Islet of Langerhans (tissue), 1 donor: ENCODE data around the gene DAP.
"Not testable (repeated sequence)": the region's sequence is repeated elsewhere in the genome, so short reads cannot be mapped to it uniquely, and the experiment has no call there.

ENCODE experiments used
- FAIRE-seq: peaks from one replicate; lab custom pipeline; 2011; peaks lifted over from hg19 to GRCh38; lab: Jason Lieb, UNC

The DAP gene

GRCh38 chr5:10653043-10653442 is 108.0 kb downstream of the DAP start:
- FAIRE-seq, result no peak

- no peak for FAIRE-seq
Measured at GRCh38 chr5:10652606-10653005, 108.4 kb downstream of the DAP start.

GRCh38 chr5:10652151-10652550 is 108.9 kb downstream of the DAP start:
- FAIRE-seq, result no peak

GRCh38 chr5:10649666-10650380 is 111.2 kb downstream of the DAP start:
- FAIRE-seq, result no peak

GRCh38 chr5:10648806-10649665 is 112.0 kb downstream of the DAP start:
- FAIRE-seq, result no peak

GRCh38 chr5:10647640-10648039 is 113.4 kb downstream of the DAP start:
- FAIRE-seq, result no peak

GRCh38 chr5:10645671-10646070 is 115.4 kb downstream of the DAP start:
- FAIRE-seq, result no peak

- FAIRE-seq, result no peak
Measured at GRCh38 chr5:10645146-10645545, 115.9 kb downstream of the DAP start.

GRCh38 chr5:10644192-10644591 is 116.8 kb downstream of the DAP start:
- no peak for FAIRE-seq

GRCh38 chr5:10642367-10642766 is 118.7 kb downstream of the DAP start:
- FAIRE-seq, result no peak

GRCh38 chr5:10639846-10640368 is 121.1 kb downstream of the DAP start:
- no peak for FAIRE-seq

GRCh38 chr5:10638723-10639122 is 122.3 kb downstream of the DAP start:
- not testable (repeated sequence) for FAIRE-seq

GRCh38 chr5:10637944-10638343 is 123.1 kb downstream of the DAP start:
- no peak for FAIRE-seq

- no peak for FAIRE-seq
Measured at GRCh38 chr5:10636363-10637142, 124.5 kb downstream of the DAP start.

GRCh38 chr5:10635867-10636350 is 125.1 kb downstream of the DAP start:
- FAIRE-seq, result no peak

- no peak for FAIRE-seq
Measured at GRCh38 chr5:10635257-10635866, 125.7 kb downstream of the DAP start.

GRCh38 chr5:10634562-10634961 is 126.5 kb downstream of the DAP start:
- no peak for FAIRE-seq

GRCh38 chr5:10634050-10634449 is 127.0 kb downstream of the DAP start:
- FAIRE-seq, result no peak

- no peak for FAIRE-seq
Measured at GRCh38 chr5:10633271-10634049, 127.6 kb downstream of the DAP start.

- no peak for FAIRE-seq
Measured at GRCh38 chr5:10632110-10632761, 128.8 kb downstream of the DAP start.
